Activated B cell treated with CpG ODN at 0.5 μM for 24 hours (primary cell): ENCODE measurements around the gene CGB7. TPM values are rescaled to one million over a fixed set of nuclear protein-coding genes. Genes with fewer than 3 reads are reported as not detected.

Experiments used
- ATAC-seq: fragments of 200-7000 bp; cut with Tn5 transposase; one replicate; pipeline ENCODE4 v1.10.0; 2021; ENCODE audit warnings: low read depth, mild to moderate bottlenecking, moderate library complexity
- CTCF ChIA-PET: fragments of 350-600 bp; sonication (Branson Sonifier 250); formaldehyde crosslinking; loops from one replicate; lab custom pipeline; 2021; ENCODE audit warnings: antibody characterized with exemption; lab: Charles Lee
- POLR2A ChIA-PET: fragments of 350-600 bp; sonication (Branson Sonifier 250); formaldehyde crosslinking; loops from one replicate; lab custom pipeline; 2021; ENCODE audit warnings: antibody characterized with exemption; lab: Charles Lee
- DNase-seq: peaks from one replicate; pipeline ENCODE4 v3.0.0; 2022
- H3K27ac Mint-ChIP-seq: one replicate; pipeline ENCODE4 v1.8.0; 2020; ENCODE audit warnings: mixed read lengths
- H3K27me3 Mint-ChIP-seq: one replicate; pipeline ENCODE4 v1.8.0; 2021; ENCODE audit warnings: mixed read lengths
- H3K36me3 Mint-ChIP-seq: one replicate; pipeline ENCODE4 v1.8.0; 2021; ENCODE audit warnings: low read depth, mixed read lengths
- H3K4me1 Mint-ChIP-seq: one replicate; pipeline ENCODE4 v1.8.0; 2021; ENCODE audit warnings: mixed read lengths
- H3K4me3 Mint-ChIP-seq: one replicate; pipeline ENCODE4 v1.8.0; 2020; ENCODE audit warnings: mild to moderate bottlenecking, mixed read lengths
- H3K9me3 Mint-ChIP-seq: one replicate; pipeline ENCODE4 v1.8.0; 2020; ENCODE audit warnings: mixed read lengths
- CTCF ChIP-seq: fragments of 200-600 bp; IDR thresholded peaks from one replicate; pipeline ENCODE4 v1.8.0; 2022; ENCODE audit warnings: antibody characterized with exemption, mild to moderate bottlenecking
- intact Hi-C: fragments of 100-400 bp; cut with micrococcal nuclease; formaldehyde crosslinking; loops from one replicate; pipeline ENCODE4 v1.15.1; 2024
- total RNA-seq: library from RNA; stranded (reverse); gene quantifications from 2 replicates; pipeline ENCODE4 v1.2.3, GENCODE V29; 2022

Gene CGB7
- total RNA-seq, 1 donor from 2014 or later, result not detected

GRCh38 chr19:49102303-49102702 is 44.8 kb upstream of the CGB7 start:
- H3K9me3 Mint-ChIP-seq, result no peaks in the 10 kb centered on the region
- ChIA-PET CTCF (no interaction called here), POLR2A (no interaction called here)
- ATAC-seq, result no peak
- H3K36me3 Mint-ChIP-seq, result peaks cover 88% of the 10 kb centered on the region
- intact Hi-C loops, result no loop called here
- H3K4me1 Mint-ChIP-seq, result peaks cover 12% of the 10 kb centered on the region
- H3K27ac Mint-ChIP-seq, result no peak overlapping the region
- no peak for DNase-seq
- H3K4me3 Mint-ChIP-seq, result no peak overlapping the region
- no peak for TF ChIP-seq CTCF
- H3K27me3 Mint-ChIP-seq, result no peaks in the 10 kb centered on the region

- ChIA-PET CTCF (interaction anchor here (2.0 kb wide), 1 partner anchor 98 kb away, joined by 5 read pairs; no protein-coding TSS in a partner anchor), POLR2A (no interaction called here)
- TF ChIP-seq CTCF, result no peak
- H3K4me1 Mint-ChIP-seq, result peaks cover 12% of the 10 kb centered on the region
- ATAC-seq (no peak), DNase-seq (no peak)
- intact Hi-C loops, result no loop called here
- H3K27me3 Mint-ChIP-seq, result no peaks in the 10 kb centered on the region
- peaks cover 87% of the 10 kb centered on the region for H3K36me3 Mint-ChIP-seq
- H3K4me3 Mint-ChIP-seq, result no peak overlapping the region
- no peaks in the 10 kb centered on the region for H3K9me3 Mint-ChIP-seq
- no peak overlapping the region for H3K27ac Mint-ChIP-seq
Measured at GRCh38 chr19:49101160-49101559, 43.6 kb upstream of the CGB7 start.

- no peak overlapping the region for H3K4me3 Mint-ChIP-seq
- TF ChIP-seq CTCF, result no peak
- no peaks in the 10 kb centered on the region for H3K9me3 Mint-ChIP-seq
- ChIA-PET CTCF (interaction anchor here (1.6 to 4.0 kb wide), 7 partner anchors 11 to 110 kb away, joined by 7 to 54 read pairs (median 18); partner anchors contain the start of gene LIN7B), POLR2A (interaction anchor here (1.0 to 1.6 kb wide), 2 partner anchors 13 to 109 kb away, joined by 4 to 10 read pairs; no protein-coding TSS in a partner anchor)
- DNase-seq (no peak), ATAC-seq (no peak)
- no peak overlapping the region for H3K27ac Mint-ChIP-seq
- H3K36me3 Mint-ChIP-seq, result peaks cover 85% of the 10 kb centered on the region
- intact Hi-C loops, result loop anchor here (10.0 kb wide), 1 partner anchor 476 kb away; no protein-coding TSS in a partner anchor
- H3K27me3 Mint-ChIP-seq, result no peaks in the 10 kb centered on the region
- peaks cover 8% of the 10 kb centered on the region for H3K4me1 Mint-ChIP-seq
Measured at GRCh38 chr19:49098795-49099194, 41.2 kb upstream of the CGB7 start.

- Mint-ChIP-seq H3K36me3 (peaks cover 85% of the 10 kb centered on the region), H3K4me1 (peaks cover 7% of the 10 kb centered on the region), H3K27ac (no peak overlapping the region), H3K27me3 (no peaks in the 10 kb centered on the region), H3K4me3 (no peak overlapping the region), H3K9me3 (no peaks in the 10 kb centered on the region)
- peak; percentile 71 for TF ChIP-seq CTCF
- ATAC-seq, result peak; percentile 96
- intact Hi-C loops, result loop anchor here (1.0 to 10.0 kb wide), 5 partner anchors 49 to 477 kb away; no protein-coding TSS in a partner anchor
- DNase-seq, result peak; percentile 61
- POLR2A ChIA-PET, result interaction anchor here (0.7 to 1.6 kb wide), 6 partner anchors 9 to 110 kb away, joined by 3 to 10 read pairs (median 4); partner anchors contain the start of gene PPFIA3
- CTCF ChIA-PET, result interaction anchor here (0.6 to 4.0 kb wide), 27 partner anchors 9 to 713 kb away, joined by 3 to 54 read pairs (median 6); partner anchors contain the start of genes LIN7B, PPFIA3 and RUVBL2
Measured at GRCh38 chr19:49097453-49098288, 40.1 kb upstream of the CGB7 start.
